HG02763 (cell line): Measurements from ENCODE around the gene VPS35L.

Source experiments
- ATAC-seq: cut with Tn5 transposase; IDR thresholded peaks from one replicate; pipeline ENCODE4 v1.9.1; 2021; ENCODE audit warnings: mild to moderate bottlenecking, moderate library complexity; ENCODE audit not compliant: unreplicated experiment

VPS35L gene

DNA sequence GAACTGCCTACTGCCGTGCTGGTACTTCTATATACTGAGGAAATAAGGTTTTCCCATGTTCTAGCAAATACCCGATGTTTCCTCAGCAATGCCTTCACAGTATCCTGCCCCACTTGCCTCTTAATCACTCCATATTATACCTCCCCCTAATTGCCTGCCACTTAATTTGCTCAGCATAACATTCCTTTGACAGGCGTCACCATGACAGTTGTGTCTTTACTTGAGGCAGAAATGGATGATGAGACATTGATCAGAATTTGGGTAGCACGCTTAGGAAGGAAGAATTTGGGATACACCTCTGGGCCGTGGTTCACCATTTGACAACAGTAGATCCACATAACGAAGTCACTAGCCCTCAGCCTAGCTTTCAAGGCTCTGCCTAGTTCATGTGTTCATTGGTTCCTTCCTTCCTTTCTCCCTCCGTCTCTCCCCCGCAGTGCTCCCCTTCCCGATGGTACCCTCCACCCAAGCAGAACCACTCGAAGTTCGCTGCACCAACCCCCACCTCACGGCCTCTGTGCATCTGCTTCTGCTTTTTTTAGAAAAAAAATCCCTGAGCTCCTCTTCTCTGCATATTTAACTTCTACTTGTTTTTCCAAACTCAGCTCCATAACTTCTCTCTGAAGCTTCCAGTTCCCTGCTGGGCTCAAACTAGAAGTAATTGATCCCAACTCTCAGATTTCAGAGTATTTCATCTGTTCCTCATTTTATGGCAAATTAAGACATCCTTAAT, 182.0 kb downstream of the VPS35L start:
- ATAC-seq: no peak

DNA sequence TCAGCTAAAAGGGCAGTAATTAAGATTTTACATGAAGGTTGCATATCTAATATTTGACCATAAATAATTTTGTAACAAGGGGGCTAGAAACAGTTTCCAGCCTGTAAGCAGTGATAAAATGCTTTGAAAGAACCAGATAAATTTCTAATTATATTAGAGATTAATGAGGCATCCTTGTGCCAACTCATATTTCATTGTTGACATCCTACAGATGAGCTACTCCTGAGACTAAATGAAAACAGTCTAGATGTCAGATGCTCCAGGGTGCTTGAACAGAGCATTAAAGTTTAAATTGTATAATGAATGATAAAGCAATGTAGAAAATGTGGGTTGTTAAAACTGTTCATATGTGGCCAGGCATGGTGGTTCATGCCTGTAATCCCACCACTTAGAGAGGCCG, 185.9 kb downstream of the VPS35L start:
- ATAC-seq: no peak

DNA sequence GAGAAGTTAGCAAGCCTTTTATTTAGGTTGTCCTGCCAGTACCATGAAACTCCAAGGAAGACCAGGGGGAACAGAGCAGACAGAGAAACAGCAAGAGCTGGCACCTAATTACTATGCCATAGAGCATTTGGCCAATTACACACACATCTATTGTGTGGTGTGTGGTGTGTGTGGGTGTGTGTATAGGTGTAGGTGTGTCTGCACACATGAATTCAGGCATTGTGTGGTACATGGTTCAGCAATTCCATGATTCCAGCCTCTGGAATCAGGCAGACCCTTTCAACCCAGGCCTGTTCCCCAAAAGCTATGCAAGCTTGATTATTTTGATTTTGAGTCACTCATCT, 188.3 kb downstream of the VPS35L start:
- no peak for ATAC-seq

DNA sequence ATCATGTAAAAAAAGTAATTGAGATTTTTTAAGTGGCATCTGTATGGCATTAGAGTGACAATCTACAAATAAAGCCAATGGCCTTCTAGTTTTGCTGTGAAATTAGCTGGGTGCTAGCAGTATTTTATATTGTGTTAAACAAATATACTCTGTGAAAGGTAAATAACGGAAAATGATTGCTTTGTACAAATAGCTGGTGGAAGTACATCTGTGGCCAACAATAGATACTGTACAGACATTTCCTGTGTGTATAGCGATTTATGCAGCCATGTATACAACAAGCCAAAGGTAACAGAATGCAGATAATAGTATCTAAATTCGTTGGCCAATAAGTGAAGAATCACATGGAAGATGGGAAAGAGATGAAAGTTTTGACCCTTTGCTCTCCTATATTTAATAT, 189.2 kb downstream of the VPS35L start:
- ATAC-seq: no peak

DNA sequence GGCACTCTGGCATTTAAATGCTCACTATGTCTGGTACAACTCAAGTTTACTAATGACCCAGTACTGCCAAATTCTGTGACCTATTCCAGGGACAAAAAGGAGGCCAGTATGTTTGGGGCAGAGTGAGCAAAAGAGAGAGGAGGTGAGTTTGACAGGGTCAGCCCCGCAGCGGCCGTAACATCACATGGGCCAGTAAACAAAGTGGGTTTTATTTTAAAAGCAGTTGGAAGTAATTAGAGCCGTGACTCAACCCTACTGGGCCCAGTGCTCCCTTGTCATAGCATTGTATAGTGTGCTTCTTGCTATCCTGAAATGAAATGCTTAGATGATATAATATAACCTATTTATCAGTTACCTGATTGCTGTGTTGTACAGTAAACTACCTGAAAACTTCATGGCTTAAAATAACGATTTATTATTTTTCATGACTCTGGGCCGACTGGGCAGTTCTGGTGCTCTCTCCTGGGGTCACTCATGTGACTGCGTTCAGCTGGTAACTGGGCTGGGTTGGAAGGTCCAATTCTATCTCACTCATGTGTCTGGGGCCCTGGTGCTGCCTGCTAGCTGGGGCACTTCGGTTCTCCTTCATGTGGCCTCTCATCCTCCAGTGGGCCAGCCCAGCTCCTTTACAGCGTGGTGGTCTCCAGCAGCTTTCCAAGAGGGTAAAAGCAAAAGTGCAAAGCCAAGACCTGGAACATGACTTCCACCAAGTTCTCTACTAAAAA, 189.9 kb downstream of the VPS35L start:
- no peak for ATAC-seq

DNA sequence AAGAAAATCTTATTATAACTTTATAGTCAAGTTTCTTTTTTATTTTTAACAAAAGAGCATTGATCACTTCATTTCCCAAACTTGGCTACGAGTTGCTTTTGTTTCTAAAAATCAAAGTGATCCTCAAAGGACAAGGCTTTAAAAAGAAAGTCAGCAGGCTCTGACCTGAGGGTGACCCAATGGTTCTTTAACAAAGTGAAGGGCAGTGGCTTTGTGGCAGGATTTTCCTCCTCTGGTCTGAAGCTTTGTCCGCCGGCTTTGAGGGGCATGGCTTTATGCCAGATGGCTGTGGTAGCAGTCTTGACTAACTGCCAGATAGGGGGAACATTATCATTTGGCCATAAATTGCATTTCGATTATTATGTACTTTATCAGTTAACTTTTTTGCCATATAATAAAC, 191.1 kb downstream of the VPS35L start:
- no peak for ATAC-seq

DNA sequence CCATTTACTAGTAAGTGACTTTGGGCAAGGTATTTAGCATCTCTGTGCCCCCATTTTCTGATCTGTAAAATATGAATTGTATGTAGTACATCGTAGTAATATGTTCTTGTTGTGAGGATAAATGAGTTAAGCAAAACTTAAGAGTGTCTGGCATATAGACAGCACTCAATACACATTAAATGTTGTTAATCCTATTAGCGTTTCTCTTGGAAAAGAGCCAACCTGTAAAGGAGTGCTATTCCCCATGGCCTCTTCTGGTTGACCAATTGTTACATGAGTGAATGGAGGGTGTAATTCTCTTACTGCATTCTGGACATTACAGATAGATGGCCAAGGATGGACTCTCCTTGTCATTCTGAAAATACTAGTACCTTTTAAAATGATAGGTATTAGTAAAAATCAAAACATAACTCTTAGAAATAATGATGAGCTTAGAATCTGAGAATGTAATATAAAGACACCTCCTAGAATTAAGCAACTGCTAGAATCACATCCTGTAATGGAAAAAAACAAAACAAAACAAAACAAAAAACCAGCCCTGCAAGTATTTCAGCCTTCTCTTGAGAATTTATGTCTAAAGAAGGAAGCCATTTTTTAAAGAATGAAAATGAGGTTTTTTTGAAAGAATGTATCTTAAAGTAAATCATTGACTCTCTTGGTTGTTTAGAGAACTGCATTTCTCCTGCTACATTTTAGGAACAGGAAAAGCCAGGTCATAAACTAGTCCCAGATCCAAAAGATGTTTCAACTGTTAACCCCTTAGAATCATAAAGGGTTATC, 193.1 kb downstream of the VPS35L start:
- ATAC-seq: no peak

DNA sequence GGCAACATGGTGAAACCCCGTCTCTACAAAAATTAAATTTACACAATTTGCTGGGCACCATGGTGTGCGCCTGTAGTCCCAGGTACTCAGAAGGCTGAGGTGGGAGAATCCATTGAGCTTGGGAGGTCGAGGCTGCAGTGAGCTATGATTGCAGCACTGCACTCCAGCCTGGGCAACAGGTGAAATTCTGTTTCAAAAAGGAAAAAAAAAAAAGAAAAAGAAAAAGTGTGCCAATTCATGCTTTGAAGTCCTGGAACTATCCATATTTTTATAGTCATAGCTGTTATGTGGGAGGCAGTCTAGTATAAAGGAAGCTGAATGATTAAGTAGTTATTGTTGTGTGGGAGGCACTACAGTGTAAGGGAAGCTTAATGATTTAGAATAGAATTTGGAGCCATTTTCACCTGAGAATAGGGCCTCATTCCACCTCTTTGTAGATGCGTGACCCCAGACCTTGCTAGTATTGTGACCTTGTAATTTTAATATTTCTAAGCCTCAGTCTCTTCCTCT, 194.1 kb downstream of the VPS35L start:
- no peak for ATAC-seq
